Colon (tissue), 2 donors: ENCODE results near the gene DTNBP1.

Source experiments
- FAIRE-seq: peaks from 2 replicates; lab custom pipeline; 2012; peaks lifted over from hg19 to GRCh38; lab: Jason Lieb, UNC
- donor health status: control.
- donor health status: control.

Gene DTNBP1

GRCh38 chr6:15588971-15589634 is 73.7 kb downstream of the DTNBP1 start:
- FAIRE-seq = no peak

GRCh38 chr6:15586503-15586902 is 76.3 kb downstream of the DTNBP1 start:
- FAIRE-seq = no peak

- FAIRE-seq = no peak
Measured at GRCh38 chr6:15585760-15586214, 77.0 kb downstream of the DTNBP1 start.

- FAIRE-seq = no peak
Measured at GRCh38 chr6:15582499-15582898, 80.3 kb downstream of the DTNBP1 start.

- no peak for FAIRE-seq
Measured at GRCh38 chr6:15581751-15582150, 81.1 kb downstream of the DTNBP1 start.

- FAIRE-seq = no peak
Measured at GRCh38 chr6:15580326-15580725, 82.5 kb downstream of the DTNBP1 start.

- FAIRE-seq = no peak
Measured at GRCh38 chr6:15578716-15579391, 84.0 kb downstream of the DTNBP1 start.

GRCh38 chr6:15577550-15578171 is 85.2 kb downstream of the DTNBP1 start:
- no peak for FAIRE-seq

GRCh38 chr6:15577106-15577505 is 85.7 kb downstream of the DTNBP1 start:
- no peak for FAIRE-seq

- no peak for FAIRE-seq
Measured at GRCh38 chr6:15575357-15576033, 87.3 kb downstream of the DTNBP1 start.

GRCh38 chr6:15574486-15574885 is 88.3 kb downstream of the DTNBP1 start:
- FAIRE-seq = no peak

GRCh38 chr6:15574023-15574422 is 88.8 kb downstream of the DTNBP1 start:
- FAIRE-seq = no peak

GRCh38 chr6:15573384-15573783 is 89.4 kb downstream of the DTNBP1 start:
- FAIRE-seq = no peak

GRCh38 chr6:15572296-15573016 is 90.4 kb downstream of the DTNBP1 start:
- FAIRE-seq = no peak

- no peak for FAIRE-seq
Measured at GRCh38 chr6:15570171-15570570, 92.7 kb downstream of the DTNBP1 start.

- no peak for FAIRE-seq
Measured at GRCh38 chr6:15569035-15569995, 93.5 kb downstream of the DTNBP1 start.

GRCh38 chr6:15562977-15563376 is 99.9 kb downstream of the DTNBP1 start:
- FAIRE-seq = no peak

- FAIRE-seq = no peak
Measured at GRCh38 chr6:15561447-15562199, 101.2 kb downstream of the DTNBP1 start.

- no peak for FAIRE-seq
Measured at GRCh38 chr6:15560713-15561112, 102.1 kb downstream of the DTNBP1 start.

GRCh38 chr6:15557174-15557573 is 105.7 kb downstream of the DTNBP1 start:
- no peak for FAIRE-seq
